Upper lobe of left lung (tissue), 4 donors: ENCODE data around the gene EGFL7.
"Not testable (repeated sequence)": the region's sequence is repeated elsewhere in the genome, so short reads cannot be mapped to it uniquely, and the experiment has no call there.

Source experiments
- EP300 ChIP-seq, 4 donors: sonication (generic); formaldehyde crosslinking; IDR thresholded peaks; one replicate each; pipeline ENCODE4 v1.5.1; 2017; ENCODE audit warnings: antibody characterized with exemption in 4 of 4, control low read depth in 2 of 4
- POLR2A ChIP-seq, 4 donors: fragments of 450-650 bp; IDR thresholded peaks; one replicate each; pipeline ENCODE4 v1.5.1; 2016 to 2017; ENCODE audit warnings: antibody characterized with exemption in 4 of 4, mild to moderate bottlenecking in 2 of 4
- POLR2AphosphoS5 ChIP-seq, 2 donors: sonication (generic); formaldehyde crosslinking; IDR thresholded peaks; one replicate each; pipeline ENCODE4 v1.5.1; 2017; ENCODE audit warnings: antibody characterized with exemption in 2 of 2
- TF ChIP-seq, protein P1 (sequence below), 6 experiments: fragments of 450-650 bp in 4 of 6; fragments of 200-600 bp in 2 of 6; sonication (generic) in 2 of 6; IDR thresholded peaks; one replicate each; pipeline ENCODE4 v1.5.1; 2016 to 2019; ENCODE audit warnings: antibody characterized with exemption in 6 of 6

DNA sequence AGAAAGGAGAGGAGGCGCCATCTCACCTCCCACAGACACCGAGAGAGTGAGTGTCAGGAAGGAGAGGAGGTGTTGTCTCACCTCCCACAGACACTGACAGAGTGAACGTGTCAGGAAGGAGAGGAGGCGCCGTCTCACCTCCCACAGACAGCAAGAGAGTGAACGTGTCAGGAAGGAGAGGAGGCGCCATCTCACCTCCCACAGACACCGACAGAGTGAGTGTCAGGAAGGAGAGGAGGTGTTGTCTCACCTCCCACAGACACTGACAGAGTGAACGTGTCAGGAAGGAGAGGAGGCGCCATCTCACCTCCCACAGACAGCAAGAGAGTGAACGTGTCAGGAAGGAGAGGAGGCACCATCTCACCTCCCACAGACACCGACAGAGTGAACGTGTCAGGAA lies 30.6 kb upstream of the EGFL7 start:
- TF ChIP-seq POLR2A, POLR2AphosphoS5, EP300 (IDR thresholded peaks at IDR 0.05): not testable (repeated sequence)
- TF ChIP-seq, protein P1, sequence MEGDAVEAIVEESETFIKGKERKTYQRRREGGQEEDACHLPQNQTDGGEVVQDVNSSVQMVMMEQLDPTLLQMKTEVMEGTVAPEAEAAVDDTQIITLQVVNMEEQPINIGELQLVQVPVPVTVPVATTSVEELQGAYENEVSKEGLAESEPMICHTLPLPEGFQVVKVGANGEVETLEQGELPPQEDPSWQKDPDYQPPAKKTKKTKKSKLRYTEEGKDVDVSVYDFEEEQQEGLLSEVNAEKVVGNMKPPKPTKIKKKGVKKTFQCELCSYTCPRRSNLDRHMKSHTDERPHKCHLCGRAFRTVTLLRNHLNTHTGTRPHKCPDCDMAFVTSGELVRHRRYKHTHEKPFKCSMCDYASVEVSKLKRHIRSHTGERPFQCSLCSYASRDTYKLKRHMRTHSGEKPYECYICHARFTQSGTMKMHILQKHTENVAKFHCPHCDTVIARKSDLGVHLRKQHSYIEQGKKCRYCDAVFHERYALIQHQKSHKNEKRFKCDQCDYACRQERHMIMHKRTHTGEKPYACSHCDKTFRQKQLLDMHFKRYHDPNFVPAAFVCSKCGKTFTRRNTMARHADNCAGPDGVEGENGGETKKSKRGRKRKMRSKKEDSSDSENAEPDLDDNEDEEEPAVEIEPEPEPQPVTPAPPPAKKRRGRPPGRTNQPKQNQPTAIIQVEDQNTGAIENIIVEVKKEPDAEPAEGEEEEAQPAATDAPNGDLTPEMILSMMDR (IDR thresholded peaks at IDR 0.05) = not testable (repeated sequence)
